Ishikawa (cell line): ENCODE results near the gene PTPN2.

Source experiments
- CEBPB ChIP-seq: IDR thresholded peaks from 2 replicates; pipeline ENCODE4 v1.6.1; 2012
- CREB1 ChIP-seq: IDR thresholded peaks from 2 replicates; pipeline ENCODE4 v1.6.1; 2012; ENCODE audit warnings: low read depth
- EGR1 ChIP-seq: IDR thresholded peaks from 2 replicates; pipeline ENCODE4 v1.6.1; 2012
- EP300 ChIP-seq: IDR thresholded peaks from 2 replicates; pipeline ENCODE4 v1.6.1; 2012; ENCODE audit warnings: borderline replicate concordance
- FOXM1 ChIP-seq: IDR thresholded peaks from 2 replicates; pipeline ENCODE4 v1.6.1; 2012; ENCODE audit warnings: low read depth, borderline replicate concordance
- NFIC ChIP-seq: IDR thresholded peaks from 2 replicates; pipeline ENCODE4 v1.6.1; 2012
- RAD21 ChIP-seq: IDR thresholded peaks from 2 replicates; pipeline ENCODE4 v1.6.1; 2012; ENCODE audit warnings: low read depth
- TAF1 ChIP-seq: IDR thresholded peaks from 2 replicates; pipeline ENCODE4 v1.6.1; 2012; ENCODE audit warnings: low read depth, mild to moderate bottlenecking
- TCF12 ChIP-seq: IDR thresholded peaks from 2 replicates; pipeline ENCODE4 v1.6.1; 2012; ENCODE audit warnings: low read depth
- TEAD4 ChIP-seq: IDR thresholded peaks from 2 replicates; pipeline ENCODE4 v1.6.1; 2012
- YY1 ChIP-seq: IDR thresholded peaks from 2 replicates; pipeline ENCODE4 v1.6.1; 2012; ENCODE audit warnings: low read depth
- ZBTB7A ChIP-seq: IDR thresholded peaks from 2 replicates; pipeline ENCODE4 v1.6.1; 2012; ENCODE audit warnings: low read depth
- TF ChIP-seq, protein P1 (sequence below): IDR thresholded peaks from 2 replicates; pipeline ENCODE4 v1.6.1; 2012; ENCODE audit warnings: low read depth, mild to moderate bottlenecking
- TF ChIP-seq, protein P2 (sequence below): IDR thresholded peaks from 2 replicates; pipeline ENCODE4 v1.6.1; 2012
- TF ChIP-seq, protein P3 (sequence below): IDR thresholded peaks from 2 replicates; pipeline ENCODE4 v1.6.1; 2012

Gene PTPN2

DNA sequence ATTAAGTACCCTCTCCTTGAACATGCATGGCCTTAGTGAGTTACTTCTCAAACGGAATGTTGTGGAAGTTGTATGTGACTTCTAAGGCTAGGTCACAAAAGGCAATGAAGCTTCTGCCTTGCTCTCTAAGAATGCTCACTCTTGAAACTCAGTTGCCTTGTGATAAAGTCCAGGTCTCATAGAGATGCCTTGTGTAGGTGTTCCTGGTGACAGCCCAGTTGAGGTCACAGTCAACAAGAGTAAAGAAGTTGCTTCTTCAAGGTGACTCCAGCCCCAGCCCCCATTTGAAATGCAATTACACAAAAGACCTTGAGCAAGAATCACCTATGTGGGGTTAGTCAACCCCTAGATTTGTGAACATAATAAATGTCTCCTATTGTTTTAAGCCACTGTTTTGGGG, 35.6 kb downstream of the PTPN2 start:
- TF ChIP-seq TCF12 (no peak), EP300 (no peak), EGR1 (no peak), CEBPB (no peak), ZBTB7A (no peak), YY1 (no peak), RAD21 (no peak), TEAD4 (no peak), CREB1 (no peak), NFIC (no peak), TAF1 (no peak), FOXM1 (no peak)
- TF ChIP-seq, protein P1, sequence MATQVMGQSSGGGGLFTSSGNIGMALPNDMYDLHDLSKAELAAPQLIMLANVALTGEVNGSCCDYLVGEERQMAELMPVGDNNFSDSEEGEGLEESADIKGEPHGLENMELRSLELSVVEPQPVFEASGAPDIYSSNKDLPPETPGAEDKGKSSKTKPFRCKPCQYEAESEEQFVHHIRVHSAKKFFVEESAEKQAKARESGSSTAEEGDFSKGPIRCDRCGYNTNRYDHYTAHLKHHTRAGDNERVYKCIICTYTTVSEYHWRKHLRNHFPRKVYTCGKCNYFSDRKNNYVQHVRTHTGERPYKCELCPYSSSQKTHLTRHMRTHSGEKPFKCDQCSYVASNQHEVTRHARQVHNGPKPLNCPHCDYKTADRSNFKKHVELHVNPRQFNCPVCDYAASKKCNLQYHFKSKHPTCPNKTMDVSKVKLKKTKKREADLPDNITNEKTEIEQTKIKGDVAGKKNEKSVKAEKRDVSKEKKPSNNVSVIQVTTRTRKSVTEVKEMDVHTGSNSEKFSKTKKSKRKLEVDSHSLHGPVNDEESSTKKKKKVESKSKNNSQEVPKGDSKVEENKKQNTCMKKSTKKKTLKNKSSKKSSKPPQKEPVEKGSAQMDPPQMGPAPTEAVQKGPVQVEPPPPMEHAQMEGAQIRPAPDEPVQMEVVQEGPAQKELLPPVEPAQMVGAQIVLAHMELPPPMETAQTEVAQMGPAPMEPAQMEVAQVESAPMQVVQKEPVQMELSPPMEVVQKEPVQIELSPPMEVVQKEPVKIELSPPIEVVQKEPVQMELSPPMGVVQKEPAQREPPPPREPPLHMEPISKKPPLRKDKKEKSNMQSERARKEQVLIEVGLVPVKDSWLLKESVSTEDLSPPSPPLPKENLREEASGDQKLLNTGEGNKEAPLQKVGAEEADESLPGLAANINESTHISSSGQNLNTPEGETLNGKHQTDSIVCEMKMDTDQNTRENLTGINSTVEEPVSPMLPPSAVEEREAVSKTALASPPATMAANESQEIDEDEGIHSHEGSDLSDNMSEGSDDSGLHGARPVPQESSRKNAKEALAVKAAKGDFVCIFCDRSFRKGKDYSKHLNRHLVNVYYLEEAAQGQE, result no peak
- TF ChIP-seq, protein P2, sequence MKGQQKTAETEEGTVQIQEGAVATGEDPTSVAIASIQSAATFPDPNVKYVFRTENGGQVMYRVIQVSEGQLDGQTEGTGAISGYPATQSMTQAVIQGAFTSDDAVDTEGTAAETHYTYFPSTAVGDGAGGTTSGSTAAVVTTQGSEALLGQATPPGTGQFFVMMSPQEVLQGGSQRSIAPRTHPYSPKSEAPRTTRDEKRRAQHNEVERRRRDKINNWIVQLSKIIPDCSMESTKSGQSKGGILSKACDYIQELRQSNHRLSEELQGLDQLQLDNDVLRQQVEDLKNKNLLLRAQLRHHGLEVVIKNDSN, result no peak
- TF ChIP-seq, protein P3, sequence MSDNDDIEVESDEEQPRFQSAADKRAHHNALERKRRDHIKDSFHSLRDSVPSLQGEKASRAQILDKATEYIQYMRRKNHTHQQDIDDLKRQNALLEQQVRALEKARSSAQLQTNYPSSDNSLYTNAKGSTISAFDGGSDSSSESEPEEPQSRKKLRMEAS, result no peak

DNA sequence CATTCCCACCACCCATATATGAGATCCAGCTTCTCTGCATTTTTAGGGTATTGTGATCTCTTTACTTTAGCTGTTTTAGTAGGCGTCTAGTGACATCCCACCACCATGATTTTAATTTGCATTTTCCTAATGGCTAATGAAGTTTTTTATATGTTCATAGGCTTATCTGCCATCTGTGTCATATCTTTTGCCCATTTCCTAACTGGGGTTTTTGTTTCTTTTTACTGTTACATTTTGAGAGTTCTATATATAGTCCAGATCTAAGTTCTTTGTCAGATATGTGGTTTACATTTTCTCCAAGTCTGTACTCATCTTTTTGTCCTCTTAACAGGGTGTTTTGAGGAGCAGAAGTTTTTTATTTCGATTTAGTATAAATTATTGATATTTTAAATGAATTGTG, 39.6 kb downstream of the PTPN2 start:
- TF ChIP-seq, protein P3, result no peak
- TF ChIP-seq TAF1 (no peak), EP300 (no peak), EGR1 (no peak), YY1 (no peak), TEAD4 (no peak), CREB1 (no peak), NFIC (no peak), CEBPB (no peak)
- TF ChIP-seq, protein P1, result no peak
- TF ChIP-seq, protein P2, result no peak

DNA sequence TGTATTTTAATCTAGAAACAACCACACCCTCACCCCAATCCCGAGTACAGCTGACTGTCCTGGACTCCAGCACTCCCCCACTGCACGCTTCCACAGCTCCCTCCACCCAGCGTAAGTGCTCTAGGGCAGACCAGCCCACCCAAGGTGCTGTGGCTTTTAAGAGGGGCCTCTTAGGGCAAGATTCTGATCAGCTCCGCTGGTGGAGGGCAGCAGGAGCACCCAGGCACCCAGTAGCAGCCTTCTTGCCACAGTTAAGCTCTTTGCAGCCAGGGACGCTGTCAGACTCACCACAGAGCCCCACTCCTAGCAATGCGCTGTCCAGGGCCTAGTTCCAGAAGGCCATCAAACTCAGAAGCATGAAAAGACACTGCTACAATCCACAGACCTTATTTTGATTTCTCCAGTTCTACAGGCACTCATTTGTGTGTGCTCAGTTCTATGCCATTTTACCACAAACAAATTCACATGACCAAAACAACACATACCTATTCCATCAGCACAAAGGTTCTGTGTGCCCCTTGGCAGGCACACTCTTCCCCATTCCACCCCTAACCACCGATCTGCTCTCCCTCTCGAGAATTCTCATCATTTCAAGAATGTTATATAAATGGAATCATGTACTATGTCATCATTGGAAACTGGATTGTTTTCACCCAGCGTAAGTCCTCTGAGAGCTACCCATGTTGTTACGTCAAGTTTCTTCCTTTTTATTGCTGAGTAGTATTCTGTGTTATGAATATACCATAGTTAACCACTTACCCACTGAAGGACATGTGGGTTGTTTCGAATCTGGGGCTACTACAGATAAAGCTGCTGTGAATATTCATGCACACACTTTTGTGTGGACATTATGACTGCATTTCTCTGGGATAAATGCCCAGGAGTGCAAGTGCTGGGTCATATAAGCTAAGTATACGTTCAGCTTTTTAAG, 40.4 kb downstream of the PTPN2 start:
- TF ChIP-seq TCF12 (no peak), TEAD4 (no peak), CEBPB (no peak), EGR1 (no peak), ZBTB7A (no peak)
- TF ChIP-seq, protein P1, result no peak
- TF ChIP-seq, protein P2, result no peak
